Measurements from ENCODE around the gene TOMM40.

The TOMM40 gene

DNA sequence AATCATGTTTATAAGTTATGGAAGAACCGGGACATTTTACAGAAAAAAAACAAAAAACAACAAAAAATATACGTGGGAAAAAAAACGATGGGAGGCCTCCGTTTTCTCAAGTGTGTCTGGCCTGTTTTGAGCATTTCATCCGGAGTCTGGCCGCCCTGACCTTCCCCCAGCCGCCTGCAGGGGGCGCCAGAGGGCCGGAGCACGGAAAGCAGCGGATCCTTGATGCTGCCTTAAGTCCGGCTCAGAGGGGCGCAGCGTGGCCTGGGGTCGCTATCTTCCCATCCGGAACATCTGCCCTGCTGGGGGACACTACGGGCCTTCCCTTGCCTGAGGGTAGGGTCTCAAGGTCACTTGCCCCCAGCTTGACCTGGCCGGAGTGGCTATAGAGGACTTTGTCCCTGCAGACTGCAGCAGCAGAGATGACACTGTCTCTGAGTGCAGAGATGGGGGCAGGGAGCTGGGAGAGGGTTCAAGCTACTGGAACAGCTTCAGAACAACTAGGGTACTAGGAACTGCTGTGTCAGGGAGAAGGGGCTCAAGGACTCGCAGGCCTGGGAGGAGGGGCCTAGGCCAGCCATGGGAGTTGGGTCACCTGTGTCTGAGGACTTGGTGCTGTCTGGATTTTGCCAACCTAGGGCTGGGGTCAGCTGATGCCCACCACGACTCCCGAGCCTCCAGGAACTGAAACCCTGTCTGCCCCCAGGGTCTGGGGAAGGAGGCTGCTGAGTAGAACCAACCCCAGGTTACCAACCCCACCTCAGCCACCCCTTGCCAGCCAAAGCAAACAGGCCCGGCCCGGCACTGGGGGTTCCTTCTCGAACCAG lies 12.8 kb downstream of the TOMM40 start:
- TF ChIP-seq, protein P1, sequence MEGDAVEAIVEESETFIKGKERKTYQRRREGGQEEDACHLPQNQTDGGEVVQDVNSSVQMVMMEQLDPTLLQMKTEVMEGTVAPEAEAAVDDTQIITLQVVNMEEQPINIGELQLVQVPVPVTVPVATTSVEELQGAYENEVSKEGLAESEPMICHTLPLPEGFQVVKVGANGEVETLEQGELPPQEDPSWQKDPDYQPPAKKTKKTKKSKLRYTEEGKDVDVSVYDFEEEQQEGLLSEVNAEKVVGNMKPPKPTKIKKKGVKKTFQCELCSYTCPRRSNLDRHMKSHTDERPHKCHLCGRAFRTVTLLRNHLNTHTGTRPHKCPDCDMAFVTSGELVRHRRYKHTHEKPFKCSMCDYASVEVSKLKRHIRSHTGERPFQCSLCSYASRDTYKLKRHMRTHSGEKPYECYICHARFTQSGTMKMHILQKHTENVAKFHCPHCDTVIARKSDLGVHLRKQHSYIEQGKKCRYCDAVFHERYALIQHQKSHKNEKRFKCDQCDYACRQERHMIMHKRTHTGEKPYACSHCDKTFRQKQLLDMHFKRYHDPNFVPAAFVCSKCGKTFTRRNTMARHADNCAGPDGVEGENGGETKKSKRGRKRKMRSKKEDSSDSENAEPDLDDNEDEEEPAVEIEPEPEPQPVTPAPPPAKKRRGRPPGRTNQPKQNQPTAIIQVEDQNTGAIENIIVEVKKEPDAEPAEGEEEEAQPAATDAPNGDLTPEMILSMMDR (conservative IDR thresholded peaks at IDR 0.05; ENCODE audit: low read length): peak; percentile 89
- TF ChIP-seq EZH2phosphoT487 (IDR thresholded peaks at IDR 0.05; ENCODE audit: borderline replicate concordance): no peak
- no peaks in the 10 kb centered on the region for H3K9me2 ChIP-seq (replicated peaks; ENCODE audit: low read depth, low read length)
- no peaks in the 10 kb centered on the region for H3K4me1 ChIP-seq (ENCODE audit: insufficient read depth, low read length, poor library complexity, severe bottlenecking)
- no peak overlapping the region for H3K4me2 ChIP-seq (ENCODE audit: low read depth, low read length, poor library complexity, severe bottlenecking)
- no peak overlapping the region for H3K4me3 ChIP-seq (ENCODE audit: low read length, poor library complexity, severe bottlenecking)
- H2AFZ ChIP-seq (ENCODE audit: low read length): no peak overlapping the region
- no peaks in the 10 kb centered on the region for H3K9me3 ChIP-seq (ENCODE audit: insufficient read depth, low read depth, low read length)
- no peaks in the 10 kb centered on the region for H3K27me3 ChIP-seq (ENCODE audit: insufficient read depth, low read length, poor library complexity, severe bottlenecking)
- H3F3A ChIP-seq (ENCODE audit: low read depth): no peaks in the 10 kb centered on the region
- H3K36me3 ChIP-seq (ENCODE audit: insufficient read depth, low read length): peaks cover 23% of the 10 kb centered on the region; the same call in 1 of the 2 replicates
- no peak overlapping the region for H3K9ac ChIP-seq (ENCODE audit: low read depth, low read length, poor library complexity, severe bottlenecking)
- H4K20me1 ChIP-seq (ENCODE audit: insufficient read depth, low read length, poor library complexity, severe bottlenecking): no peaks in the 10 kb centered on the region
- no peaks in the 10 kb centered on the region for H3K79me2 ChIP-seq (ENCODE audit: insufficient read depth, low read length)

DNA sequence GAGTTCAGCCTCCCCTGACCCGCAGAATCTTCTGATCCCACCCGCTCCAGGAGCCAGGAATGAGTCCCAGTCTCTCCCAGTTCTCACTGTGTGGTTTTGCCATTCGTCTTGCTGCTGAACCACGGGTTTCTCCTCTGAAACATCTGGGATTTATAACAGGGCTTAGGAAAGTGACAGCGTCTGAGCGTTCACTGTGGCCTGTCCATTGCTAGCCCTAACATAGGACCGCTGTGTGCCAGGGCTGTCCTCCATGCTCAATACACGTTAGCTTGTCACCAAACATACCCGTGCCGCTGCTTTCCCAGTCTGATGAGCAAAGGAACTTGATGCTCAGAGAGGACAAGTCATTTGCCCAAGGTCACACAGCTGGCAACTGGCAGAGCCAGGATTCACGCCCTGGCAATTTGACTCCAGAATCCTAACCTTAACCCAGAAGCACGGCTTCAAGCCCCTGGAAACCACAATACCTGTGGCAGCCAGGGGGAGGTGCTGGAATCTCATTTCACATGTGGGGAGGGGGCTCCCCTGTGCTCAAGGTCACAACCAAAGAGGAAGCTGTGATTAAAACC lies 13.5 kb downstream of the TOMM40 start:
- H3K4me1 ChIP-seq (ENCODE audit: insufficient read depth, low read length, poor library complexity, severe bottlenecking): no peaks in the 10 kb centered on the region
- H4K20me1 ChIP-seq (ENCODE audit: insufficient read depth, low read length, poor library complexity, severe bottlenecking): no peaks in the 10 kb centered on the region
- H3K9me2 ChIP-seq (replicated peaks; ENCODE audit: low read depth, low read length): no peaks in the 10 kb centered on the region
- no peak overlapping the region for H3K4me3 ChIP-seq (ENCODE audit: low read length, poor library complexity, severe bottlenecking)
- H3K79me2 ChIP-seq (ENCODE audit: insufficient read depth, low read length): no peaks in the 10 kb centered on the region
- no peak overlapping the region for H3K9ac ChIP-seq (ENCODE audit: low read depth, low read length, poor library complexity, severe bottlenecking)
- no peak overlapping the region for H2AFZ ChIP-seq (ENCODE audit: low read length)
- H3K4me2 ChIP-seq (ENCODE audit: low read depth, low read length, poor library complexity, severe bottlenecking): no peak overlapping the region
- no peaks in the 10 kb centered on the region for H3F3A ChIP-seq (ENCODE audit: low read depth)
- H3K27me3 ChIP-seq (ENCODE audit: insufficient read depth, low read length, poor library complexity, severe bottlenecking): no peaks in the 10 kb centered on the region
- TF ChIP-seq EZH2phosphoT487 (IDR thresholded peaks at IDR 0.05; ENCODE audit: borderline replicate concordance): no peak
- TF ChIP-seq, protein P1 (conservative IDR thresholded peaks at IDR 0.05; ENCODE audit: low read length): peak; percentile 43
- H3K36me3 ChIP-seq (ENCODE audit: insufficient read depth, low read length): peaks cover 23% of the 10 kb centered on the region; the same call in 1 of the 2 replicates
- H3K9me3 ChIP-seq (ENCODE audit: insufficient read depth, low read depth, low read length): no peaks in the 10 kb centered on the region

DNA sequence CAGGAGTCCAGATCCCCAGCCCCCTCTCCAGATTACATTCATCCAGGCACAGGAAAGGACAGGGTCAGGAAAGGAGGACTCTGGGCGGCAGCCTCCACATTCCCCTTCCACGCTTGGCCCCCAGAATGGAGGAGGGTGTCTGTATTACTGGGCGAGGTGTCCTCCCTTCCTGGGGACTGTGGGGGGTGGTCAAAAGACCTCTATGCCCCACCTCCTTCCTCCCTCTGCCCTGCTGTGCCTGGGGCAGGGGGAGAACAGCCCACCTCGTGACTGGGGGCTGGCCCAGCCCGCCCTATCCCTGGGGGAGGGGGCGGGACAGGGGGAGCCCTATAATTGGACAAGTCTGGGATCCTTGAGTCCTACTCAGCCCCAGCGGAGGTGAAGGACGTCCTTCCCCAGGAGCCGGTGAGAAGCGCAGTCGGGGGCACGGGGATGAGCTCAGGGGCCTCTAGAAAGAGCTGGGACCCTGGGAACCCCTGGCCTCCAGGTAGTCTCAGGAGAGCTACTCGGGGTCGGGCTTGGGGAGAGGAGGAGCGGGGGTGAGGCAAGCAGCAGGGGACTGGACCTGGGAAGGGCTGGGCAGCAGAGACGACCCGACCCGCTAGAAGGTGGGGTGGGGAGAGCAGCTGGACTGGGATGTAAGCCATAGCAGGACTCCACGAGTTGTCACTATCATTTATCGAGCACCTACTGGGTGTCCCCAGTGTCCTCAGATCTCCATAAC lies 14.5 kb downstream of the TOMM40 start, which contains the start of gene APOE:
TSS of gene APOE (plus strand) at position 360 of the 724 bp plus-strand sequence. CDS start 829 bp downstream, outside the sequence.
- H3K36me3 ChIP-seq (ENCODE audit: insufficient read depth, low read length): peaks cover 15% of the 10 kb centered on the region; the same call in 1 of the 2 replicates
- TF ChIP-seq EZH2phosphoT487 (IDR thresholded peaks at IDR 0.05; ENCODE audit: borderline replicate concordance): no peak
- TF ChIP-seq, protein P1 (conservative IDR thresholded peaks at IDR 0.05; ENCODE audit: low read length): no peak
- no peak within 1 kb of the TSS for H3K9ac ChIP-seq (ENCODE audit: low read depth, low read length, poor library complexity, severe bottlenecking)
- no peak within 1 kb of the TSS for H3K4me3 ChIP-seq (ENCODE audit: low read length, poor library complexity, severe bottlenecking)
- H3K9me3 ChIP-seq (ENCODE audit: insufficient read depth, low read depth, low read length): no peaks in the 10 kb centered on the region
- H3F3A ChIP-seq (ENCODE audit: low read depth): no peaks in the 10 kb centered on the region
- no peaks in the 10 kb centered on the region for H3K4me1 ChIP-seq (ENCODE audit: insufficient read depth, low read length, poor library complexity, severe bottlenecking)
- H2AFZ ChIP-seq (ENCODE audit: low read length): no peak within 1 kb of the TSS
- no peaks in the 10 kb centered on the region for H3K79me2 ChIP-seq (ENCODE audit: insufficient read depth, low read length)
- H3K9me2 ChIP-seq (replicated peaks; ENCODE audit: low read depth, low read length): no peaks in the 10 kb centered on the region
- no peaks in the 10 kb centered on the region for H4K20me1 ChIP-seq (ENCODE audit: insufficient read depth, low read length, poor library complexity, severe bottlenecking)
- no peaks in the 10 kb centered on the region for H3K27me3 ChIP-seq (ENCODE audit: insufficient read depth, low read length, poor library complexity, severe bottlenecking)
- H3K4me2 ChIP-seq (ENCODE audit: low read depth, low read length, poor library complexity, severe bottlenecking): no peak within 1 kb of the TSS

Data from Loucy (cell line).